C4-2B (cell line): ENCODE results near the gene CCDC127.

Experiments used
- CTCF ChIP-seq: fragments of 450-650 bp; conservative IDR thresholded peaks from 2 replicates; pipeline ENCODE4 v1.5.1; 2017; ENCODE audit warnings: mild to moderate bottlenecking
- ZFX ChIP-seq: fragments of 450-650 bp; IDR thresholded peaks from 2 replicates; pipeline ENCODE4 v1.6.1; 2017

GRCh38 chr5:160173-160510, 57.8 kb downstream of the CCDC127 start:
- TF ChIP-seq CTCF (no peak), ZFX (no peak)
